ENCODE measurements around the gene NRXN3. TPM values are rescaled to one million over a fixed set of nuclear protein-coding genes. Genes with fewer than 3 reads are reported as not detected.

Gene NRXN3
- polyA plus RNA-seq, 3 donors = 0.22 to 0.46 (median 0.27) TPM

DNA sequence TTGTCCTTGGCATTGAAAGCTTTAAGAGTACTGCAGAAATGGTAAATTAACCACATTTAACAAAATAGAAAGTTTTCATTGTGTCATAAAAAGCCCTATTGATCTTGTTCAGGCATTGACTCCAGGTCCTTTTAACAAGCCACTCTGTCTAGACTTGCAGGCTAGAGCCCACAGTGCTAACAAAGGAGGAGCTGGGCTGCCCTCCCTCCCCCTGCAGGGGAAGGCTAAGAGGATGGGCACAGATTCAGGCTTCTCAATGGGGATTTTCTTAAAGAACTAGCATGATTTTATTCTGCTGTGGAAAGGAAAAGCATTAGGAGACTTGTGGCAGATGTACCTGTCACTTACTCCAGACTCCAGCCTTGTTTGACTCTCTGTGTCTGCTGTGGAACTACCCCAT lies 463.6 kb downstream of the NRXN3 start:
- H3K27ac ChIP-seq (ENCODE audit: low read depth, low read length) = no peak overlapping the region

DNA sequence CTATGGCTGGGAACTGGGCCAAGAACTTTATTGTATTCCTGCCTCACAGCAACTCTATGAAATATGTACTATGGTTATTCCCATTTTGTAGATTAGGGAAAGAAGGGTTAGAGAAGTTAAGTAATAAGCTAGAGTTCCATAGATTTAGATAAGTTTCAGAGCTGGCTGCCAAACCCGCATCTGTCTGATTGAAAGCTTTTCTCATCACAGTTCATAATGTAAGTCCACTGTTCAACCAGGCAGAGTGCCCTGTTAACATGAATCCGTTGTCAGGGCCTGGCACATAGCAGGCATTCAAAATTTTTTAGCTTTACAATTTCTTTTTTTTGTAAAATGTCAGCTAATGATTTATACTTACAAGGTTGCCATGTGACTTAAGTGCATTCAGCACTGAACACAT lies 467.3 kb downstream of the NRXN3 start:
- H3K27ac ChIP-seq (ENCODE audit: low read depth, low read length) = no peak overlapping the region
- WGBS, 3 donors = 32 to 62% (median 55%) methylated on average over 2 of the region's 2 CpGs

GRCh38 chr14:78637908-78638475 lies 467.8 kb downstream of the NRXN3 start:
- WGBS, 3 donors = 23 to 54% (median 31%) methylated on average over 5 of the region's 5 CpGs
- no peak overlapping the region for H3K27ac ChIP-seq (ENCODE audit: low read depth, low read length)

- H3K27ac ChIP-seq (ENCODE audit: low read depth, low read length) = no peak overlapping the region
- WGBS, 3 donors = 41 to 65% (median 58%) methylated on average over 3 of the region's 3 CpGs
These were observed 468.8 kb downstream of the NRXN3 start for GRCh38 chr14:78638926-78639325.

DNA sequence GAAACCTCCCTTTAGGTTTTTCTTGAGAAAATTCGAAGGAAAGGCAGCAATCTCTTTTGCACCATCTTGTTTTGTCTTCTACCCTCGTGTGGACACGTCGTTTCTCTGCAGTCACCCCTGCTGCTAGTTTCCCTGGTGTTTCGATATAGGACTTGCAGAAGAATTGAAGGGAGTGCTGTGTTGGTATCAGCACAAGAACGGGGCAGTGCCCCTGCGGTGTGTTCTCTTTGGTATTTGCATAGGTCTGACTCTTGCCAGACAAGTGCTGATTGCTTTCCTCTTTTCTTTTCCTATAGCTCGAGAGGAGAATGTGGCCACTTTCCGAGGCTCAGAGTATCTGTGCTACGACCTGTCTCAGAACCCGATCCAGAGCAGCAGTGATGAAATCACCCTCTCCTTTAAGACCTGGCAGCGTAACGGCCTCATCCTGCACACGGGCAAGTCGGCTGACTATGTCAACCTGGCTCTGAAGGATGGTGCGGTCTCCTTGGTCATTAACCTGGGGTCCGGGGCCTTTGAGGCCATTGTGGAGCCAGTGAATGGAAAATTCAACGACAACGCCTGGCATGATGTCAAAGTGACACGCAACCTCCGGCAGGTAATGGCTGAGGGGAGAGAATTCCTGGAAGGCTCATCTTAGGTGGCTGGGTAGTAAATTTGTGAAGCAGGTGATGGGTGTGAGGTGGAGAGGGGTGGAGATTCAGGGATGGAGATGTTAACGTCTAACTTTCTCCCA lies 474.8 kb downstream of the NRXN3 start:
- H3K27ac ChIP-seq (ENCODE audit: low read depth, low read length) = no peak overlapping the region
- WGBS, 3 donors = 60 to 71% (median 65%) methylated on average over 22 of the region's 22 CpGs

DNA sequence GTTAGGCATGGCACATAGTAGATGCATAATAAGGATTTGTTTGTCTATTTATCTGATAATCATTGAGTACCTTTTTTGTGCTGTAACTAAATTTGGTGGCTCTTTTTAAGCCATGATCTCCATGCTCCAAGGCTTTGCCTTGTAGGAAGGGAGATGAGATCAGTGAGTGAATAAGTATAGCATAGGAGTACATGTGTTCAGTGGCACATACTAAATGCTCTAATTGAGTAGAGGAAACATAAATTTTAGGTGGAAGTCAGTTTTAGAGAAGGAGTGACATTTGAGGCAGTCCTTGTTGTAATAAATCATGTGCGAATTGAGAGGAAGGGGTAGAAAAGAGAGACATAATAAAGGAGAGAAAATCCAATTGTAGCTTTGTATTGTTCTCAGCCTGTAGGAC lies 482.6 kb downstream of the NRXN3 start:
- H3K27ac ChIP-seq (ENCODE audit: low read depth, low read length) = no peak overlapping the region
- WGBS, 3 donors = 82 to 94% (median 83%) methylated on average over 1 of the region's 1 CpG

DNA sequence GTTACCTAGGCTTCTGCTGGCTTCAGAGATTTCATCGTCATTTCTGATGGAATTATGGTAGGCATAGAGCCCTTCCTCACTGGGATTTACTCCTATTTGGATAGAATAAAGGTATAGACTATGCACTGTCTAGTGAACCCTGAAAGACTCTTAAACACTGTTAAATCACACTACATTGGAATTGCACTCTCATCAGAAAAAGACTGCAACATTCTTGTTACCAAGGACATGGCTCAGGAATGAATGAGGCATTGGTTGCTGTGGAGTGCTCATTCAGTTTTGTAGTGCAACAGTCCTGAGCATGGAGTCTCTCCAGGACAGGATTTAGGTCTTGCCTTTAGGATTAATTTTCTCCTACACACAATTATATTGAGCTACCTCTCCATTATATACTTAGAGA lies 483.0 kb downstream of the NRXN3 start:
- H3K27ac ChIP-seq (ENCODE audit: low read depth, low read length) = no peak overlapping the region
- whole genome bisulfite sequencing, 3 donors = 0 to 86% (median 78%) methylated on average over 1 of the region's 1 CpG

DNA sequence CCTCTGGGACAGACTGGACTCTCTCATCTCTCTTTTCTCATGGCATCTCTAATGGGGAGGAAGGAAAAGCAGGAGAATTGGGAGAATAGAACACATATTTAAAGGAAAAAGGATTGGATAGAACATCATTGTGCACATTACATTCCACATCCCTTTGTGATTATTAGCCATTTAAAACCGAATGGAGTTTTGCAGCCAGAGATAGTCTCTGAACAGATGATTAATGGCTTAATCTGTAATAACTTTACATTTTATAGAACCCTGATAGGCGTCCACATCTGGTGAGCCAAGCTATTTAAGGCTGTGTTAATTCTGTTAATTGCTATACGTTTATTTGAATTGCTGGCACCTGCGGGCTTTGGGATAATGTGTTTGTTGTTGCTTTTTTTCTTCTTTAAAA lies 487.3 kb downstream of the NRXN3 start:
- 72 to 79% (median 75%) methylated on average over 4 of the region's 4 CpGs for WGBS, 3 donors
- no peak overlapping the region for H3K27ac ChIP-seq (ENCODE audit: low read depth, low read length)

GRCh38 chr14:78664841-78665240 lies 494.7 kb downstream of the NRXN3 start:
- no peak overlapping the region for H3K27ac ChIP-seq (ENCODE audit: low read depth, low read length)
- WGBS, 3 donors = 56 to 67% (median 66%) methylated on average over 1 of the region's 1 CpG

DNA sequence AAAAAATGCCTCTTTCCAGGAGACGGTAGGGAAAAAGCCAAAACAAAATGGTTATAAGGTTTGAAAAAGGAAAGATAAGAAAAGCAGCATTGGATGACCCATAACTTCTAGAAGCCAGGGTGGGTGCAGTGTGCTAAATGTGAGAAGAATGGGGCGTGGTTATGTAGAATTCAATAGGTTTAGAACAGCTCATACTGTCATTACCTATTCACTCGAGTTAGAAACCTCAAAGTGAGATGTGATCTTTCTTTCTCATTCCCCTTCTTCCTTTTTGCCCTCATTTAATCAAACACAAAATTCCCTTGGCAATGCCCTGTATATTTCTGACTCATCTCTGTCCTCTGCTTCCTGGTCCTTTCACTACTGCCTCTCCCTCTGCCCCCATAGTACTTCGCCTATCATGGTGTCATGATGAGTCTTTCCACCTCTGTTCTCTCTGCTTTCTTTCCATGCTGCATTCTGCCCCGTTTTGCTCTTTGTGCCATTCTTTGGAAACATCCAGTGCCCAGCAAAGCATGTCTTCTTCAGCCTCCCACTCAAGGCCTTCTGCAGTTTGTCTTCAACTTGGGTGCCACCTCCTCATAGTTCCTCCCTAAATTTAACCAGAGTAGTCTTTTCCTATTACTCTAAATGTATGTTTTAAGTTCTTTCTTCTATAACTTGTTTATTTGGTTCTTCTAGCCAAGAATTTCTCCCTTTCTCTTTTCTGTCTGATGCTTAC lies 496.3 kb downstream of the NRXN3 start:
- no peak overlapping the region for H3K27ac ChIP-seq (ENCODE audit: low read depth, low read length)
- 49 to 64% (median 63%) methylated on average over 5 of the region's 5 CpGs for WGBS, 3 donors

DNA sequence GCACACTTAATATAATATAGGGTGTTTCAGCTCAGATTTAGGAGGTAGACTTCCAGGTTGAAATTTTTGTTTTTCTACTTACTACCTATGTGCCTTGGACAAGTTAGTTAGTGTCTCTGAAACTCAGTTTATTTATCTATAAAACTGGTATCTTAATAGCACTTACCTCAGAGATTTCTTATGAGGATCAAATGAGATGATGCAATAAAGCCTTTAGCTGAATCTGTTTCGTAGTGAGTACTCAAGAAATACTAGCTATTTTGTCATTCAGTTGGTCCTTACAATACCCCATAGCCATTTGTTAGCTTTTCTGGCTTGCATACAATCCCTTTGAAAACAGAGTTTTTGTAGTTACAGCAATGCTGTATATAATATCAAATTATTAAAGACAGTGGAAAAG lies 497.0 kb downstream of the NRXN3 start:
- WGBS, 3 donors = 59 to 67% (median 64%) methylated on average over 1 of the region's 1 CpG

DNA sequence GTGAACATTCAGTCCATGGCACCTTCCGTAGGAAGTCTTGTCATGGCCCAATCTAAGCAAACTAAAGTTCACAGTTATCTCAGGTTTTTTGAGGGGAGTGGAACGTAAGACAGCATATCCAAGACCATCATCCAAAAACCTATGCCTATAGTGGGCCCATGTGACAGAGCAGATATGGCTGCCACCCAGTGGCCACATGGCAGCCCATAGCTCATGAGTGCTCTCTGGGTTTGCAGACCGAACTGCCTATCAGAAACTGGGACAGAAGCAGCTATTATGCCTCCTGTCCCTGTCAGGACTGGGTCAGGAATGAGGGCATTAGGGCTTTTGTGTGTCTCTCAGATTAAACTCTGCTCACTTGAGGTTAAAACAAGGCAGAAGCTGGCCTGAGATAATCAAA lies 503.7 kb downstream of the NRXN3 start:
- H3K27ac ChIP-seq (ENCODE audit: low read depth, low read length) = no peak overlapping the region
- 78 to 81% (median 80%) methylated on average over 3 of the region's 3 CpGs for WGBS, 3 donors

More for the DNA sequence above, 497.0 kb downstream of the NRXN3 start:
- no peak overlapping the region for H3K27ac ChIP-seq (ENCODE audit: low read depth, low read length)

DNA sequence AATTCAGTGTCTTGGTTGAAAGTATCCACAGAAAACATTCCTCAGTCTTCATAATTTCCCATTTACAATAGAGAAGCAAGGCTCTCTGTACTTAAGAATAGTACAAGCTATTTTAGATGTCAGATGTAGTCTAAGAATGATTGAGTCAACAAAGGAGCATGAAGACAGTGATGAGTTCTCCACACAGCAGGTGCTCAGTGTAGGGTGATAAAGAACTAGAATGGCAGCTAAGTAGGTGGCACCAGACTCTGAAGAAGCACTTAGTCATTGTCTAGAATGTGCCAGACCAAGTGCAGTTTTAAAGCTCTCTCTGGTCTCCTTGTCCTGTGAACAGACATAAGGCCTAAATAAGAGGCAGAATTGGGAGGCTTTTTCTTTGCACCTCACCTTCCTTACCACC lies 504.6 kb downstream of the NRXN3 start:
- H3K27ac ChIP-seq (ENCODE audit: low read depth, low read length) = no peak overlapping the region

DNA sequence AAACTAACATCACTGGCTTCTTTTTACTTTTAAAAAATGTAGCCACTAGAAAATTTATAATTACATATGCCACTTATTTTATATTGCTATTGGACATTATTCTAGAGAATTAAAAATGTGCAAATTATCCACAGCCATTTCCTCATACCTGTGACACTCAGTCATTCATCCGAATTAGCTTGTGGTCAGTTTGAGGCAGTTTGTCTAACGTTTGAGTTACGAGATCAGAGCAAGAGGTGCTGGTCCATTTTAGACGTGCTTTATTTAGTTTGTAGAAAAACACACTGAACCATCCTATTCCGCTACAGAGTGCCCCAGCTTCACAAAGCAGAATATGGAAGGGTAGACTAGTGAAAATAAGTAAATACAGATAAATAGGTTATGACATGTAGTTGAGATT lies 513.0 kb downstream of the NRXN3 start:
- 69 to 84% (median 75%) methylated on average over 5 of the region's 5 CpGs for WGBS, 3 donors
- no peak overlapping the region for H3K27ac ChIP-seq (ENCODE audit: low read depth, low read length)

- 19 to 51% (median 42%) methylated on average over 1 of the region's 1 CpG for whole genome bisulfite sequencing, 3 donors
These were observed 513.8 kb downstream of the NRXN3 start for GRCh38 chr14:78683981-78684380.

DNA sequence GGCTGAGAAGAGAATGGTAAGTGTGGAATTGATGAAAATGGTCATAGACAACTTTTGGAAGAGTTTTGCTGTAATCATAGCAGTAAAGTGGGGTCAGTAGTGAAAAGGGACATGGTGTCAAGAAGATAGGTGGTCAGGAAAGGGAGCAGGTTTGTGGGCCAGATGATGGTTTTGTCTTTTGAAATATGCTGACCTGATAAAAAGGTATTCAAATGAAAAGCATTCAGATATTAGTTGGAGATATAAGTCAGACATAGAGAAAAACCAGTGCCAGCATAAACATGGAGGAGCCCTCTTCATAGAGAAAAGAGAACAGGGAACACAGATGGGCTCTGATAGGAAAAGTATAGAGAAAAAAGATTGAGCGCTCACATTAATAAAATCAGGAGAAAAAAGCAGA lies 518.3 kb downstream of the NRXN3 start:
- H3K27ac ChIP-seq (ENCODE audit: low read depth, low read length) = no peak overlapping the region
- 79 to 91% (median 82%) methylated on average over 1 of the region's 1 CpG for WGBS, 3 donors

More at GRCh38 chr14:78683981-78684380, 513.8 kb downstream of the NRXN3 start:
- no peak overlapping the region for H3K27ac ChIP-seq (ENCODE audit: low read depth, low read length)

- H3K27ac ChIP-seq (ENCODE audit: low read depth, low read length) = no peak overlapping the region
- WGBS, 3 donors = 73 to 82% (median 77%) methylated on average over 2 of the region's 2 CpGs
These were observed 520.7 kb downstream of the NRXN3 start for GRCh38 chr14:78690836-78691235.

DNA sequence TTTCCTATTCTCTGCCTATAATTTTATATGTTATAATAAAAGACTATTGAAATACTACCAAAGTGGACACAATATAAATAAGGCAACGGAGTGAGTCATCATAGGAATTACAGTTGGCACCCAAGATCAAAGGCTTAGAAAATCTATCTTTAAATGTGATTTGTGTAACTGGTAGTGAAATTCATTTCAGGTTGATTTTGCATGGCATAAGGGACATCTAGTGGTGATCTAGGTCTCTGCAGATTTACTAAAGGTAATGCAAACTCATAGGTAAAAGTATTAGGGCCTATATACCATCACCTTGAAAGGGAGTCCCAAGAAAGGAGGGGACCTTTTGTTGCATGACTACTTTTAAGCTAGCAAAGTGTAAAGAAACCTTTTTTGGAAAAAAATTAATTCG lies 527.2 kb downstream of the NRXN3 start:
- 15 to 21% (median 17%) methylated on average over 2 of the region's 2 CpGs for WGBS, 3 donors
- no peak overlapping the region for H3K27ac ChIP-seq (ENCODE audit: low read depth, low read length)

GRCh38 chr14:78698991-78699390 lies 528.8 kb downstream of the NRXN3 start:
- H3K27ac ChIP-seq (ENCODE audit: low read depth, low read length) = no peak overlapping the region
- WGBS, 3 donors = 56 to 66% (median 60%) methylated on average over 3 of the region's 3 CpGs

DNA sequence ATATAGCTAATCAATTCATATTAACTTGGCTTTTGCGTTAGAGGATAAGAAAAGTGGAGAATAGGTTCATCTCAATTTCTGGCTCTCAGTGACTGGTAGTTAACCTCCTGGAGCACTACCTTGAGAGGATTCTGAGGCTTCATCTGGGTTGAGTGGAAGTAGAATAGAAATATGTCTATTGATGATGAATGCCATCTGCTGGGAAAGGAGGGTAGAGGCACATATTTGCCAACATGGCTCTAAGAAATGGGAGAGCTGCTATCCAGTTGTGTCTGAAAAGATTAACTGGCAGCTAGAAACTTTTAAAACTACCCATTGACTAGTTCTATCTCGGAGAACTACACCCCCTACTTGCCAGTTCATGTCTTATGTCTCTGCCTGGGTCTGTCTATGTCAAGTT lies 530.1 kb downstream of the NRXN3 start:
- WGBS, 3 donors = 52 to 70% (median 68%) methylated on average over 2 of the region's 2 CpGs
- H3K27ac ChIP-seq (ENCODE audit: low read depth, low read length) = no peak overlapping the region

All from adipose tissue (tissue), 3 donors.